ENCODE results near the gene PYGO2. TPM values are rescaled to one million over a fixed set of nuclear protein-coding genes. Genes with fewer than 3 reads are reported as not detected.

PYGO2 gene
- total and polyA plus RNA-seq, 3 donors from 2014 or later = 31.0 to 34.9 (median 33.2) TPM

DNA sequence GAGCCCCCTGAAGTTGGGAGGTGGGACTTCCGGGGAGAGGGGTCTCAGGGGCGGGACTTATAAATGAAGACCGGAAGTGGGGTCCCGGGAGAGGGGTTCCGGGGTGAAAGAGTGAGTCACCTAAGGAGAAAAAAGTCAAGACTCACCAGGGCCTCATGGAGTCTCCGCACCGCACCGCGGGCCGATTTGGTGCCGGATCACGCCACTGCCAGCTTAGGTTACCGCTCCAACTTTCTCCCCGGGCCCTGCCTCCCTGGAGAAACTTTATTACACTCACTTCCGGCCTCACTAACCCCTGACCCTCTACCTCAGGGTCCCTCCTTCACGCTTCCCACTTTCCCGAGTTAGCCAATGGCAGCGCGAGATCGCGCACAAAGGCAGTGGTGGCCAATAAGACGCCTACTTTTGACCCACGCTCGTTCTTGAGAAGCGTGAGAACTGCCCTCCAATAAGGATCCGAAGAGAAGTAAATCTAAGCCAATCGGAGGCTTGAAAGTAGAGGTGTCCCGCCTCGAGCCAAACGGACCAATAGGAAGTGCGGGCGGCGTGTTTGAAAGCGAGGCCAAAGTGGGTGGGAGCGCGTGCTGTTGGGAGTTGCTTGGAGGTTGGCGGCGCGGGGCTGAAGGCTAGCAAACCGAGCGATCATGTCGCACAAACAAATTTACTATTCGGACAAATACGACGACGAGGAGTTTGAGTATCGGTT is 12.7 kb upstream of the PYGO2 start, which contains the start of gene CKS1B:
Gene CKS1B (plus strand): TSS at position 580 of the 706 bp plus-strand sequence. CDS start 65 bp downstream, at position 645.
- H3K36me3 ChIP-seq (ENCODE audit: low read depth, missing control alignments) = no peaks in the 10 kb centered on the region
- peak within 1 kb of the TSS; percentile 98 to 99 for H3K27ac ChIP-seq
- H3K4me3 ChIP-seq = peak within 1 kb of the TSS; percentile 78 to 86
- no peaks in the 10 kb centered on the region for H3K9me3 ChIP-seq
- peak; percentile 9 for TF ChIP-seq POLR2A (IDR thresholded peaks at IDR 0.05)
- TF ChIP-seq, protein P1, sequence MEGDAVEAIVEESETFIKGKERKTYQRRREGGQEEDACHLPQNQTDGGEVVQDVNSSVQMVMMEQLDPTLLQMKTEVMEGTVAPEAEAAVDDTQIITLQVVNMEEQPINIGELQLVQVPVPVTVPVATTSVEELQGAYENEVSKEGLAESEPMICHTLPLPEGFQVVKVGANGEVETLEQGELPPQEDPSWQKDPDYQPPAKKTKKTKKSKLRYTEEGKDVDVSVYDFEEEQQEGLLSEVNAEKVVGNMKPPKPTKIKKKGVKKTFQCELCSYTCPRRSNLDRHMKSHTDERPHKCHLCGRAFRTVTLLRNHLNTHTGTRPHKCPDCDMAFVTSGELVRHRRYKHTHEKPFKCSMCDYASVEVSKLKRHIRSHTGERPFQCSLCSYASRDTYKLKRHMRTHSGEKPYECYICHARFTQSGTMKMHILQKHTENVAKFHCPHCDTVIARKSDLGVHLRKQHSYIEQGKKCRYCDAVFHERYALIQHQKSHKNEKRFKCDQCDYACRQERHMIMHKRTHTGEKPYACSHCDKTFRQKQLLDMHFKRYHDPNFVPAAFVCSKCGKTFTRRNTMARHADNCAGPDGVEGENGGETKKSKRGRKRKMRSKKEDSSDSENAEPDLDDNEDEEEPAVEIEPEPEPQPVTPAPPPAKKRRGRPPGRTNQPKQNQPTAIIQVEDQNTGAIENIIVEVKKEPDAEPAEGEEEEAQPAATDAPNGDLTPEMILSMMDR (IDR thresholded peaks at IDR 0.05) = no peak
- no peaks in the 10 kb centered on the region for H3K27me3 ChIP-seq
- H3K4me1 ChIP-seq = peaks cover 46% of the 10 kb centered on the region
- WGBS, 2 donors = 0 to 1% methylated on average over 33 to 47 of the region's 47 CpGs
- DNase-seq = peak; percentile 99
- intact Hi-C loops (cut with DNase I; ENCODE audit: low total_unique reads) = no loop called here

DNA sequence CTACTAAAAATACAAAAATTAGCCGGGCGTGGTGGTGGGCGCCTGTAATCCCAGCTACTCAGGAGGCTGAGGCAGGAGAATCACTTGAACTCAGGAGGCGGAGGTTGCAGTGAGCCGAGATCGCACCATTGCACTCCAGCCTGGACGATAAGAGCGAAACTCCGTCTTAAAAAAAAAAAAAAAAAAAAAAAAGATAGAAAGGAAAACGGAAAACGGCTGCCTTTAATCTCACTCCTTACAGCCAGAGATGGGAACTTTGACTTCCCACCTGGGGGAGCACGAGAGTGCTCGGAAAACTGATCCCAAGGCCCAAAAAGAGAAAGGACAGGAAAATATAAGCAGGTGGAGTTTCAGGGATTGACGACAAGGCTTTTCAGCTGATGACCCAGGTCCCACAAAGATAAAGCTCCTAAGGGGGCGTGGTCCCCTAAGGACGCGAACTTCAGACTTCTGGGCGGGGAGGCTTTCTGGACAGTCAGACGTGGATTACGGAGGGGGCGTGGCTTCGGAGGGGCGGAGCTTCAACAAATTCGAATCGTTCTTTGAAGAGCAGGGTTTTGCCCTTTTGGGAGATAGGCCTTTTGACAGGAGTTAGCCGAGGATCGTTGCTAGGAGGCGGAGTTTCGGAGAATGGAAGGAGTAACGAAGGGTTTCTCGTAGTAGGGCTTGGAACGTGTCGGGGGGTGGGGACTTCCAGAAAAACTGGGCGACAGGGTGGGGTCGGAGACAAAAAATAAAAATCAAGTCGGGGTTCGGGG is 11.9 kb upstream of the PYGO2 start:
- H3K27me3 ChIP-seq = no peaks in the 10 kb centered on the region
- 3 to 4% methylated on average over 33 to 37 of the region's 37 CpGs for WGBS, 2 donors
- intact Hi-C loops (cut with DNase I; ENCODE audit: low total_unique reads) = no loop called here
- peaks cover 49% of the 10 kb centered on the region for H3K4me1 ChIP-seq
- TF ChIP-seq POLR2A (IDR thresholded peaks at IDR 0.05) = peak; percentile 8
- TF ChIP-seq, protein P1 (IDR thresholded peaks at IDR 0.05) = peak in 2 of 3 experiments; percentile 17 to 19
- peak overlapping the region; percentile 98 to 99 for H3K27ac ChIP-seq
- H3K4me3 ChIP-seq = peak overlapping the region; percentile 78 to 86
- no peaks in the 10 kb centered on the region for H3K36me3 ChIP-seq (ENCODE audit: low read depth, missing control alignments)
- DNase-seq = peak; percentile 98
- H3K9me3 ChIP-seq = no peaks in the 10 kb centered on the region

DNA sequence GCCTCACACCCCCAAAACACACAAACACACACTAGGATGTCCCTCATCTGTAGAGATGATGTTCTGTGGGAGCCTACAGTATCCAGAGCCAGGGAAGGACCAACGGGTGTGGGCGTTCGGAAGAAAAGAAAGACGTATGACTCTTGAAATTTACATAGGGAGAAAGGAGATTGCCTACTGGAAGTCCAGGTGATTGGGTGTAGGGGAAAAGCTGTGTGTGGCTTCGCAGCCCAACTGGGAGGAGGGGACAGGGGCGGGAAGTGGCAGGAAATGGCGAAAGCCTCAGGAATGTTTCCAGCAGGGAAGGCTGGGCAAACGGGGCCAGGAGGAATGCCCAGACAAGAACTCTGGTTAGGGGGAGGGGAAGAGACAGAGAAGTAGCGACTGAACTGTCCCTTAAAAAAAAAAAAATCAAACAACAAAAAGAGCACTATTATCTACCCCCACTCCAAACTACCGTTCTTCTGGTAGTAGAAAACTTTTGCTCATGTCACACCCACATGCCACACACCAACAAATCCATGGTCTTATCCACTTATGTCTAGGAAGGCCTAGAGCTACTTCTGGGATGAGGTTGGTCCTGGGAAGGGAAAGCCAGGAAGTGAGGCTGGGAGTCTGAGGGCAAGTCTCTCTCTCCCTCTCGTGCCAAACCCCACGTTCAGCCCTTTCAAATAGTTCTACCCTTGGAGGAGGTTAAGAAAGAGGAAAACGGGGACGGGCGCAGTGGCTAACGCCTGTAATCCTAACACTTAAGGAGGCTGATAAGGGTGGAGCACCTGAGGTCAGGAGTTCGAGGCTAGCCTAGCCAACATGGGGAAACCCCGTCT is 11.1 kb upstream of the PYGO2 start:
- peak overlapping the region in 1 of 2 donors; percentile 78 for H3K4me3 ChIP-seq
- peak; percentile 46 for DNase-seq
- H3K27ac ChIP-seq = peak overlapping the region; percentile 98 to 99
- TF ChIP-seq, protein P1 (IDR thresholded peaks at IDR 0.05) = no peak
- TF ChIP-seq POLR2A (IDR thresholded peaks at IDR 0.05) = no peak
- no peaks in the 10 kb centered on the region for H3K27me3 ChIP-seq
- H3K36me3 ChIP-seq (ENCODE audit: low read depth, missing control alignments) = no peaks in the 10 kb centered on the region
- 28 to 30% methylated on average over 18 of the region's 18 CpGs for WGBS, 2 donors
- intact Hi-C loops (cut with DNase I; ENCODE audit: low total_unique reads) = no loop called here
- no peaks in the 10 kb centered on the region for H3K9me3 ChIP-seq
- peaks cover 49% of the 10 kb centered on the region for H3K4me1 ChIP-seq

DNA sequence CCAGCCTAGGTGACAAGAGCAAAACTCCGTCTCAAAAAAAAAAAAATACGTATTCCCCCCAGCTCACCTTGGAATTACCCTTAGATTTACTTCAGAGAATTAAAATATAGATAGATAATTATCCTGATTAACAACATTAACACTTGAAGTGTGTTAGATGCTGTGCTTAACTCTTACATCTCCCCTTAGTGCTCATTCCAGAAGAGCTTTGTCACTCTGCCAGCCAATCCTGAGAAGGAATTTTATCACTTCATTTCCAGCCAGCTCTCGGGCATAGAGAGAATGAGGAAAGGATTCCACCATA is 10.6 kb upstream of the PYGO2 start:
- WGBS, 2 donors = 67 to 68% methylated on average over 3 of the region's 3 CpGs
- peaks cover 49% of the 10 kb centered on the region for H3K4me1 ChIP-seq

More for the DNA sequence above, 10.6 kb upstream of the PYGO2 start:
- no peaks in the 10 kb centered on the region for H3K27me3 ChIP-seq
- peak overlapping the region; percentile 98 to 99 for H3K27ac ChIP-seq
- TF ChIP-seq, protein P1 (IDR thresholded peaks at IDR 0.05) = no peak
- H3K36me3 ChIP-seq (ENCODE audit: low read depth, missing control alignments) = no peaks in the 10 kb centered on the region
- H3K4me3 ChIP-seq = no peak overlapping the region
- H3K9me3 ChIP-seq = no peaks in the 10 kb centered on the region
- intact Hi-C loops (cut with DNase I; ENCODE audit: low total_unique reads) = no loop called here
- no peak for DNase-seq

All from testis (tissue), 3 donors.